ENCODE data around the gene CDIPT. TPM values are rescaled to one million over a fixed set of nuclear protein-coding genes. Genes with fewer than 3 reads are reported as not detected.

Gene CDIPT
- total and polyA plus RNA-seq, 2 of the 4 experiments (the other 2 are of a cell fraction): 47.1 to 100 TPM

- Histone ChIP-seq H3K4me3 (ENCODE audit: insufficient read depth, low read depth, low read length) (no peak overlapping the region), H2AFZ (replicated peaks; ENCODE audit: low read length, poor library complexity) (no peak overlapping the region), H3K56ac (ENCODE audit: extremely low read depth, insufficient read depth, low read length) (no peak overlapping the region), H3K4me1 (ENCODE audit: control insufficient read depth, insufficient read depth, low read length) (no peaks in the 10 kb centered on the region), H2AK5ac (ENCODE audit: low read depth, low read length) (no peak overlapping the region), H3K79me1 (ENCODE audit: low read depth in 1 of 2, low read length in 2 of 2) (no peaks in the 10 kb centered on the region), H4K8ac (ENCODE audit: low read depth in 2 of 2, low read length in 2 of 2) (no peak overlapping the region), H4K20me1 (ENCODE audit: insufficient read depth, low read length) (no peaks in the 10 kb centered on the region), H3K18ac (ENCODE audit: low read depth, low read length) (no peak overlapping the region), H3K27ac (ENCODE audit: insufficient read depth, low read length) (no peak overlapping the region), H3K4ac (ENCODE audit: low read depth, low read length) (no peak overlapping the region), H2BK120ac (ENCODE audit: low read depth, low read length) (no peak overlapping the region), H3K14ac (replicated peaks; ENCODE audit: low read depth, low read length) (no peak overlapping the region), H3K9me3 (ENCODE audit: control insufficient read depth, insufficient read depth, low read length) (no peaks in the 10 kb centered on the region), H2AK9ac (replicated peaks; ENCODE audit: low read depth, low read length, poor library complexity) (no peak overlapping the region), H3K27me3 (ENCODE audit: control insufficient read depth, insufficient read depth, low read length) (no peaks in the 10 kb centered on the region), H3K9me1 (ENCODE audit: insufficient read depth, low read length) (no peaks in the 10 kb centered on the region), H4K91ac (ENCODE audit: insufficient read depth, low read depth, low read length) (no peak overlapping the region), H3K23ac (ENCODE audit: low read depth, low read length) (no peak overlapping the region), H3K9ac (ENCODE audit: low read depth, low read length) (no peak overlapping the region), H2BK5ac (ENCODE audit: low read depth, low read length, poor library complexity, severe bottlenecking) (no peak overlapping the region), H2BK15ac (ENCODE audit: low read depth, low read length) (no peak overlapping the region), H3K36me3 (ENCODE audit: control insufficient read depth, insufficient read depth, low read length) (peaks cover 1% of the 10 kb centered on the region), H2BK20ac (ENCODE audit: low read depth, low read length) (no peak overlapping the region), H3K4me2 (ENCODE audit: low read depth, low read length) (no peak overlapping the region), H4K5ac (ENCODE audit: low read depth, low read length) (no peak overlapping the region)
- BruUV-seq (replicated peaks): no TSS peak
- dilution Hi-C loops (cut with HindIII; ENCODE audit: low sequenced_read_pairs, unreplicated experiment): no loop called here
- WGBS, 2 experiments (ENCODE audit: extremely low coverage in 2 of 2, insufficient read length in 1 of 2): 92% methylated on average over 2 of the region's 6 CpGs; no CpG with 5 or more reads in 1 of the 2 experiments
- no peak for TF ChIP-seq SMC3 (IDR thresholded peaks at IDR 0.05; ENCODE audit: low read depth, low read length)
- no peak for TF ChIP-seq RAD21 (IDR thresholded peaks at IDR 0.05; ENCODE audit: low read length)
- peak; percentile 65 for TF ChIP-seq USF2 (IDR thresholded peaks at IDR 0.05; ENCODE audit: low read depth, low read length)
- no peak for DNase-seq
- ChIA-PET CTCF (no interaction called here), POLR2A (ENCODE audit: unreplicated experiment) (no interaction called here)
- no peak for ATAC-seq (ENCODE audit: low read depth)
- in situ Hi-C loops (cut with MboI; ENCODE audit: low sequenced_read_pairs): no loop called here
- intact Hi-C loops (cut with micrococcal nuclease): no loop called here
Observed at GRCh38 chr16:29883987-29884386, 21.0 kb upstream of the CDIPT start.

Data from IMR-90 (cell line).